Vagina (tissue), 2 donors: ENCODE results near the gene PLA2G4A.

ENCODE experiments used
- CTCF ChIP-seq, 3 experiments: fragments of 450-650 bp in 2 of 3; fragments of 200-600 bp in 1 of 3; sonication (generic) in 1 of 3; IDR thresholded peaks; one replicate each; pipeline ENCODE4 v1.5.1; 2017 to 2019; ENCODE audit warnings: antibody characterized with exemption in 3 of 3, mild to moderate bottlenecking in 2 of 3, moderate library complexity in 2 of 3
- POLR2A ChIP-seq, 2 donors: fragments of 450-650 bp; IDR thresholded peaks; one replicate each; pipeline ENCODE4 v1.6.1; 2017; ENCODE audit warnings: antibody characterized with exemption in 2 of 2, mild to moderate bottlenecking in 2 of 2, moderate library complexity in 2 of 2
- POLR2AphosphoS5 ChIP-seq, 2 donors: sonication (generic); formaldehyde crosslinking; IDR thresholded peaks; one replicate each; pipeline ENCODE4 v1.9.0; 2017; ENCODE audit warnings: antibody characterized with exemption in 2 of 2, mild to moderate bottlenecking in 2 of 2, low read depth in 1 of 2; ENCODE audit not compliant: insufficient read depth in 1 of 2

- TF ChIP-seq POLR2A (IDR thresholded peaks at IDR 0.05) (no peak), CTCF (IDR thresholded peaks at IDR 0.05) (no peak), POLR2AphosphoS5 (IDR thresholded peaks at IDR 0.05; ENCODE audit: insufficient read depth in 1 of 2, low read depth in 1 of 2) (peak in 1 of 2 donors; percentile 52)
Measured at GRCh38 chr1:186887203-186887602, 58.5 kb downstream of the PLA2G4A start.
